ENCODE results near the gene ZBTB17.
"Not testable (repeated sequence)": the region's sequence is repeated elsewhere in the genome, so short reads cannot be mapped to it uniquely, and the experiment has no call there.

ZBTB17 gene

DNA sequence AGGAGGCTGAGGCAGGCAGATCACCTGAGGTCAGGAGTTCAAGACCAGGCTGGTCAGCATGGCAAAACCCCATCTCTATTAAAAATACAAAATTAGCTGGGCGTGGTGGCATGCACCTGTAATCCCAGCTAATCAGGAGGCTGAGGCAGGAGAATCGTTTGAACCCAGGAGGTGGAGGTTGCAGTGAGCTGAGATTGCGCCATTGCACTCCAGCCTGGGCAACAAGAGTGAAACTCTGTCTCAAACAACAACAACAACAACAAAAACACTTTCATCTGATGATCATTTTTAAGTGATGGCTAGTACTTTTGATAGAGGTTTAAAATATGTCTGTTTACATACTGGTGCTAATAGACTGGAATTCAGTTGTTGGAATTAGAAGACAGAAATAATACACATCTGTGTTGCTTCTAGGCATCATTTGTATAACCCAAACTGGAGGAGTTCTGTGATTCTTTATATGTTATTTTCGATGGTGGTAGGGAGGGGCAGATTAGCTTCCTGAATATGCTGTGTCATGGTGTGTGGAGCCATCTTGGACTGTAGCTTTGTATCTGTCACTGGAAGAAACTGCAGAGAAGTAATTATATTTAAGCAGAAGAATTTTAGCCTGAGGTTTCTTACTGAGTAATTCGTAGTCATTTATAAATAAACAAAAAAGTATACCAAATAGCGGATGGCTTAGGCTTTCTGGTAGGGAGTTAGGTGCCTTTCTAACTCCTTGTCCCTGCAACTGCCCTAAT is 82.9 kb downstream of the ZBTB17 start:
- not testable (repeated sequence) for DNase-seq

All from NCI-H226 (cell line).